Fibroblast of lung (primary cell): ENCODE data around the gene KLRC2.
"Not testable (repeated sequence)": the region's sequence is repeated elsewhere in the genome, so short reads cannot be mapped to it uniquely, and the experiment has no call there.

Source experiments
- CTCF ChIP-seq, 2 donors: IDR thresholded peaks in 1 of 2; conservative IDR thresholded peaks in 1 of 2; 1 replicate in 1 of 2; 2 replicates in 1 of 2; pipeline ENCODE4 v1.5.1; 2011 to 2012; ENCODE audit warnings: low read length in 2 of 2, control low read depth in 1 of 2, inconsistent platforms in 1 of 2, low read depth in 1 of 2, mild to moderate bottlenecking in 1 of 2
- EZH2 ChIP-seq: IDR thresholded peaks from 2 replicates; pipeline ENCODE4 v1.5.1; 2012; ENCODE audit warnings: low read length, control low read depth, mild to moderate bottlenecking; ENCODE audit errors: missing control alignments

DNA sequence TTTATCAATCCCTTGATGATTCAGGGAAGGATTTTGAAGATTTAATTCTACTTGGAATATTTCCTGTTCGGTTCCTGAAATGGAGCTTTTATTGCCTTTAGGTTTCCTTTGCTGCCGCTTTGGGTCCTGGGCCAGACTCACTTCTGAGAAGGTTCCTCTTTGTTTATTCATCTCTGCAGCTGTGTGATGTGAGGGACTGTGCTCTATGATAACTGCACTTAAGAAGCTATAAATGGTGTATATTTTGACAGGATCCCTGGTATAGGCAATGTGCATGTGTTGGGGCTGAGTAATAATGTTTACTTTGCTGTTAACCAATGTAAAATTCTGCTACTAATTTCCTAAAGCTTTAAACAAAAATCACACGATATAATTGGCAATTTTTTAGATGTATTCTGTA is at the start of gene KLRC2:
- not testable (repeated sequence) for TF ChIP-seq CTCF (conservative IDR thresholded peaks at IDR 0.05 in 1 of 2, IDR thresholded peaks at IDR 0.05 in 1 of 2; ENCODE audit: low read depth in 1 of 2, low read length in 2 of 2); EZH2
